Right atrium auricular region (tissue), 2 donors: ENCODE measurements around the gene MVB12A. TPM values are rescaled to one million over a fixed set of nuclear protein-coding genes. Genes with fewer than 3 reads are reported as not detected.
A peak's percentile ranks its signal among the peaks of the same experiment; 100 is the strongest.

Source experiments
- DNase-seq: peaks from one replicate; pipeline ENCODE4 v3.0.0-alpha.2; 2019; ENCODE audit warnings: low spot score
- H3K27ac ChIP-seq, 2 donors: fragments of 200-600 bp; sonication (generic); 1 replicate in 1 of 2; 2 replicates in 1 of 2; pipeline ENCODE4 v1.5.1; 2016 to 2019
- H3K27me3 ChIP-seq, 2 donors: fragments of 200-600 bp; sonication (generic); one replicate each; pipeline versions ENCODE4 v1.5.1 to v1.6.0; 2017 to 2019
- H3K36me3 ChIP-seq: fragments of 200-600 bp; sonication (generic); one replicate; pipeline ENCODE4 v1.5.1; 2016
- H3K4me1 ChIP-seq, 2 donors: fragments of 200-600 bp; sonication (generic); one replicate each; pipeline versions ENCODE4 v1.5.1 to v1.6.0; 2017 to 2019
- H3K4me3 ChIP-seq, 2 donors: fragments of 200-600 bp; sonication (generic); 1 replicate in 1 of 2; 2 replicates in 1 of 2; pipeline ENCODE4 v1.5.1; 2017 to 2019; ENCODE audit warnings: mild to moderate bottlenecking in 1 of 2, moderate library complexity in 1 of 2
- H3K9me3 ChIP-seq, 2 donors: fragments of 200-600 bp; sonication (generic); one replicate each; pipeline ENCODE4 v1.5.1; 2019
- CTCF ChIP-seq, 2 donors: fragments of 200-600 bp; sonication (generic); IDR thresholded peaks; one replicate each; pipeline ENCODE4 v1.5.1; 2019; ENCODE audit warnings: antibody characterized with exemption in 2 of 2
- total RNA-seq, 2 donors: library from RNA; depleted of rRNA; stranded (reverse); fragments of >200 nt; gene quantifications; one replicate each; pipeline ENCODE4 v1.1.0, GENCODE V29; 2016

MVB12A gene
- total RNA-seq, 2 donors from 2014 or later, result 24.8 to 39.0 TPM

GRCh38 chr19:17441241-17442021 lies 21.6 kb downstream of the MVB12A start:
- Histone ChIP-seq H3K9me3 (no peaks in the 10 kb centered on the region), H3K36me3 (no peaks in the 10 kb centered on the region), H3K4me3 (no peak overlapping the region), H3K27ac (no peak overlapping the region), H3K27me3 (no peaks in the 10 kb centered on the region), H3K4me1 (no peaks in the 10 kb centered on the region)
- no peak for DNase-seq
- peak; percentile 34 to 45 for TF ChIP-seq CTCF (IDR thresholded peaks at IDR 0.05)

DNA sequence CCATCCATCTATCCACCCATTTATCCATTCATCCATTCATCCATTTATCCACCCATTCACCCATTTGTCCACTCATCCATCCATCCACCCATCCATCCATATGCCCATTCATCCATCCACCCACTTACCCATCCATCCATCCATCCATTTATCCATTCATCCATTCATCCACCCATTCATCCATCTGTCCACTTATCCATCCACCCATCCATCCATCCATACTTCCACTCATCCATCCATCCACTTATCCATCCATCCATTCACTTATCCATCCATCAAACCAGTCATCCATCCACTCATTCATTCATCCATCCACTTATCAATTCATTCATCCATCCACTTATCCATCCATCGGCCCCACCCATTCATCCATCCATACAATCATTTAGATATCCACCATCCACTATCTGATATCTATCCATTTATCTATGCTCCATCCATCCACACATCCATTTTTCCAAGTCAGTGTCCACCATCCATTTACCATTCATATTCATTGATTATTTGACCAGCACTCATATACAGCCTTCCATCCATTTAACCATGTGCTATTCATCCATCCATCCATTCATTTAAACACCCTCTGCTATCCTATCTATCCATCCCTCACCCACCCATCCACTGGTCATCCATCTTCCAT lies 25.8 kb downstream of the MVB12A start:
- no peak for DNase-seq
- no peak for TF ChIP-seq CTCF (IDR thresholded peaks at IDR 0.05)
- Histone ChIP-seq H3K27ac (no peak overlapping the region), H3K27me3 (no peaks in the 10 kb centered on the region), H3K9me3 (no peaks in the 10 kb centered on the region), H3K4me1 (peaks cover 0 to 10% of the 10 kb centered on the region in 2 donors), H3K36me3 (no peaks in the 10 kb centered on the region), H3K4me3 (no peak overlapping the region)

DNA sequence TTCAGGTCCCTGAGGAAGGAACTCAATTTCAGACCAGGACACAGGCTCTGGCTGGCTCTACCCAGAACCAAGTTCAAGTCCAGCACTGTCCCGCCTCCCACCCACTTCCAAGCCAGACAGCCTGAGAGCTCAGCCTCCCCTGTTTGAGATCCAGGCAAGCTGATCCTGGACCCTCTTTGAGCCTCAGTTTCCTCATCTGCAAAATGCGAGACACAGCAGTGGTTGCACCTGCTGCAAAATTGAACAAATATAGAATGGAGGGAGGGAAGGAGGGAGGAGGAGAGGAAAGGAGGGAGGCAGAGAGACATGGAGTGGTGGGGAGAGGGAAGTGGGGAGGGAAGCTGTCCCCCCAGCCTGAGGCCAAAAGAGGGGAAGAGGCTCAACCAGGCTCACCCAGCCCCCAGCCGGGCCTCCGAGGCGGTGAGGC lies 27.9 kb downstream of the MVB12A start:
- Histone ChIP-seq H3K4me3 (peak overlapping the region in 1 of 2 donors; percentile 59), H3K9me3 (no peaks in the 10 kb centered on the region), H3K36me3 (no peaks in the 10 kb centered on the region), H3K27me3 (no peaks in the 10 kb centered on the region), H3K4me1 (peaks cover 0 to 10% of the 10 kb centered on the region in 2 donors), H3K27ac (no peak overlapping the region)
- no peak for TF ChIP-seq CTCF (IDR thresholded peaks at IDR 0.05)
- no peak for DNase-seq

- H3K27ac ChIP-seq, result no peak within 1 kb of the TSS
- H3K4me1 ChIP-seq, result peaks cover 0 to 10% of the 10 kb centered on the region in 2 donors
- DNase-seq, result peak; percentile 66
- no peaks in the 10 kb centered on the region for H3K27me3 ChIP-seq
- peak within 1 kb of the TSS; percentile 33 to 59 for H3K4me3 ChIP-seq
- no peaks in the 10 kb centered on the region for H3K36me3 ChIP-seq
- peak; percentile 46 to 68 for TF ChIP-seq CTCF (IDR thresholded peaks at IDR 0.05)
- H3K9me3 ChIP-seq, result no peaks in the 10 kb centered on the region
Observed at GRCh38 chr19:17448131-17448967, 28.5 kb downstream of the MVB12A start, which contains the start of gene TMEM221. TMEM221 (minus strand) TSS chr19:17448668; CDS start chr19:17448462, 206 bp downstream.

GRCh38 chr19:17450264-17451075 lies 30.6 kb downstream of the MVB12A start:
- no peak for TF ChIP-seq CTCF (IDR thresholded peaks at IDR 0.05)
- H3K27me3 ChIP-seq, result peaks cover 10 to 13% of the 10 kb centered on the region in 2 donors

More at GRCh38 chr19:17450264-17451075, 30.6 kb downstream of the MVB12A start:
- no peak overlapping the region for H3K4me3 ChIP-seq
- no peak for DNase-seq
- no peak overlapping the region for H3K27ac ChIP-seq
- H3K9me3 ChIP-seq, result no peaks in the 10 kb centered on the region
- no peaks in the 10 kb centered on the region for H3K36me3 ChIP-seq
- H3K4me1 ChIP-seq, result peaks cover 0 to 16% of the 10 kb centered on the region in 2 donors
